Lower leg skin (tissue), 3 donors: ENCODE results near the gene DZIP1.

ENCODE experiments used
- CTCF ChIP-seq, 3 donors: fragments of 450-650 bp; IDR thresholded peaks; one replicate each; pipeline ENCODE4 v1.5.1; 2016; ENCODE audit warnings: antibody characterized with exemption in 3 of 3, mild to moderate bottlenecking in 3 of 3, moderate library complexity in 2 of 3
- POLR2A ChIP-seq, 2 donors: fragments of 450-650 bp; IDR thresholded peaks; one replicate each; pipeline ENCODE4 v1.6.1; 2016 to 2017; ENCODE audit warnings: antibody characterized with exemption in 2 of 2, mild to moderate bottlenecking in 1 of 2, moderate library complexity in 1 of 2

GRCh38 chr13:95629071-95629470, 15.4 kb downstream of the DZIP1 start:
- TF ChIP-seq CTCF (IDR thresholded peaks at IDR 0.05) (no peak), POLR2A (IDR thresholded peaks at IDR 0.05) (no peak)
